Neural cell (in vitro differentiated cells): Measurements from ENCODE around the gene FBXO21. TPM values are rescaled to one million over a fixed set of nuclear protein-coding genes. Genes with fewer than 3 reads are reported as not detected.

ENCODE experiments used
- H2AFZ ChIP-seq: fragments of 200-600, 300-800 bp; sonication (generic), shearing (Covaris generic); 2 replicates; pipeline ENCODE4 v1.6.0; 2014; ENCODE audit warnings: low read depth, mild to moderate bottlenecking, antibody characterized with exemption, low read length, moderate library complexity
- H3F3A ChIP-seq: fragments of 200-600 bp; shearing (Covaris generic); 2 replicates; pipeline ENCODE4 v1.6.1; 2016; ENCODE audit warnings: mild to moderate bottlenecking, moderate library complexity, mixed read lengths, antibody characterized with exemption, low read length; ENCODE audit not compliant: insufficient read depth, poor library complexity, severe bottlenecking
- H3K27ac ChIP-seq: fragments of 200-600, 300-800 bp; sonication (generic), shearing (Covaris generic); 2 replicates; pipeline ENCODE4 v1.5.1; 2014; ENCODE audit warnings: mild to moderate bottlenecking, low read length, moderate library complexity
- H3K27me3 ChIP-seq: fragments of 300-800, 200-600 bp; sonication (generic), shearing (Covaris generic); 2 replicates; pipeline ENCODE4 v1.6.0; 2014; ENCODE audit warnings: mild to moderate bottlenecking, low read depth, low read length, moderate library complexity; ENCODE audit not compliant: insufficient read depth
- H3K36me3 ChIP-seq: fragments of 300-800, 200-600 bp; sonication (generic), shearing (Covaris generic); 2 replicates; pipeline ENCODE4 v1.5.1; 2014; ENCODE audit warnings: mild to moderate bottlenecking, antibody characterized with exemption, low read length, moderate library complexity; ENCODE audit not compliant: insufficient read depth
- H3K4me2 ChIP-seq: fragments of 300-800, 200-600 bp; sonication (generic), shearing (Covaris generic); 2 replicates; pipeline ENCODE4 v1.6.0; 2014; ENCODE audit warnings: mild to moderate bottlenecking, low read length
- H3K4me3 ChIP-seq: fragments of 300-800, 200-600 bp; sonication (generic), shearing (Covaris generic); 2 replicates; pipeline ENCODE4 v1.5.1; 2014; ENCODE audit warnings: mild to moderate bottlenecking, low read length, moderate library complexity
- H3K79me2 ChIP-seq: fragments of 200-600 bp; shearing (Covaris generic); replicated peaks from 2 replicates; pipeline ENCODE4 v1.6.0; 2014; ENCODE audit warnings: mild to moderate bottlenecking, low read length, moderate library complexity; ENCODE audit not compliant: insufficient read depth
- H3K9ac ChIP-seq: fragments of 300-800, 200-600 bp; sonication (generic), shearing (Covaris generic); 2 replicates; pipeline ENCODE4 v1.6.1; 2016; ENCODE audit warnings: mild to moderate bottlenecking, low read length, mixed read lengths
- H3K9me2 ChIP-seq: fragments of 200-600 bp; shearing (Covaris generic); 2 replicates; pipeline ENCODE4 v1.6.1; 2016; ENCODE audit warnings: mild to moderate bottlenecking, low read length, mixed read lengths; ENCODE audit not compliant: insufficient read depth
- H3K9me3 ChIP-seq: fragments of 200-600, 300-800 bp; sonication (generic), shearing (Covaris generic); 2 replicates; pipeline ENCODE4 v1.6.1; 2016; ENCODE audit warnings: mild to moderate bottlenecking, mixed run types, low read length, moderate library complexity, mixed read lengths
- H4K20me1 ChIP-seq: fragments of 200-600 bp; shearing (Covaris generic); 2 replicates; pipeline ENCODE4 v1.6.1; 2016; ENCODE audit warnings: mild to moderate bottlenecking, mixed run types; ENCODE audit not compliant: insufficient read depth
- EP300 ChIP-seq: fragments of 450-650 bp; conservative IDR thresholded peaks from 2 replicates; pipeline ENCODE4 v1.6.1; 2014; ENCODE audit warnings: antibody characterized with exemption, mild to moderate bottlenecking, moderate library complexity; ENCODE audit not compliant: poor library complexity, severe bottlenecking
- EZH2 ChIP-seq: fragments of 200-600, 300-800 bp; shearing (Covaris generic), sonication (generic); IDR thresholded peaks from 2 replicates; pipeline ENCODE4 v1.6.1; 2014; ENCODE audit warnings: antibody characterized with exemption, low read length, borderline replicate concordance, mild to moderate bottlenecking; ENCODE audit not compliant: insufficient read depth, poor library complexity, severe bottlenecking
- MXI1 ChIP-seq: fragments of 450-650 bp; conservative IDR thresholded peaks from 2 replicates; pipeline ENCODE4 v1.6.1; 2014; ENCODE audit warnings: antibody characterized with exemption, mild to moderate bottlenecking; ENCODE audit not compliant: poor library complexity, severe bottlenecking
- POLR2AphosphoS5 ChIP-seq: IDR thresholded peaks from 2 replicates; pipeline ENCODE4 v1.6.1; 2012
- RAD21 ChIP-seq: fragments of 450-650 bp; conservative IDR thresholded peaks from 2 replicates; pipeline ENCODE4 v1.6.1; 2014; ENCODE audit warnings: antibody characterized with exemption, mild to moderate bottlenecking, moderate library complexity
- SMC3 ChIP-seq: fragments of 450-650 bp; conservative IDR thresholded peaks from 2 replicates; pipeline ENCODE4 v1.6.1; 2014; ENCODE audit warnings: antibody characterized with exemption, mild to moderate bottlenecking, moderate library complexity; ENCODE audit not compliant: poor library complexity
- TAF1 ChIP-seq: IDR thresholded peaks from 2 replicates; pipeline ENCODE4 v1.6.1; 2012; ENCODE audit warnings: low read depth
- polyA plus RNA-seq: library from polyadenylated mRNA; depleted of rRNA; stranded (reverse); fragments of >200 nt; gene quantifications from 2 replicates; pipeline ENCODE4 v1.2.3, GENCODE V29; 2014
- TF ChIP-seq, protein P1 (sequence below): fragments of 450-650 bp; IDR thresholded peaks from 2 replicates; pipeline ENCODE4 v1.5.1; 2014; ENCODE audit warnings: antibody characterized with exemption, mild to moderate bottlenecking, moderate library complexity; ENCODE audit not compliant: poor library complexity, severe bottlenecking
- TF ChIP-seq, protein P2 (sequence below): IDR thresholded peaks from 2 replicates; pipeline ENCODE4 v1.6.1; 2012; ENCODE audit warnings: borderline replicate concordance

The FBXO21 gene
- polyA plus RNA-seq, 1 donor from 2014 or later: 127 TPM

DNA sequence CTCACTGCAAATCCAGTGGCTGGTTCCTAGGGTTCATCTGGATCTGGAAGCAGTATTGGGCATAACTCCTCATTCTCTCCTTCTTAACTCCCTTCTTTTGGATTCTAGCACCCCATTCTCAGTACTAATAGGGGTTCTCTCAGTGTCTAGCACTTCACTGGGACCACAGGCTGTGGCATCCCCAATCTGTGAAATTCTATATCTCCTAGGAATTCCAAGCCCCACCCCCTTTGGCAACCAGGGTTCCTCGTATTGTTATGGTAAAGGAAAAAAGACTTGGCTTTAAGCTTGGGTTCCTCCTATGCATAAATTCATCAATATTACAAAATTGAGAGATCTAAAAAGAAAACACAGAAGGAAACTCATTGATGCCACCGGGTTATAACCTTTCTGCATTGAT, 45.0 kb upstream of the FBXO21 start:
- Histone ChIP-seq H3K9me2 (no peaks in the 10 kb centered on the region), H2AFZ (no peak overlapping the region), H3K4me3 (no peak overlapping the region), H3K9ac (no peak overlapping the region), H3K79me2 (no peaks in the 10 kb centered on the region), H3K36me3 (no peaks in the 10 kb centered on the region), H3K4me2 (no peak overlapping the region), H3K27ac (no peak overlapping the region), H3K9me3 (no peaks in the 10 kb centered on the region), H3K27me3 (no peaks in the 10 kb centered on the region), H4K20me1 (no peaks in the 10 kb centered on the region), H3F3A (no peaks in the 10 kb centered on the region)
- TF ChIP-seq, protein P1, sequence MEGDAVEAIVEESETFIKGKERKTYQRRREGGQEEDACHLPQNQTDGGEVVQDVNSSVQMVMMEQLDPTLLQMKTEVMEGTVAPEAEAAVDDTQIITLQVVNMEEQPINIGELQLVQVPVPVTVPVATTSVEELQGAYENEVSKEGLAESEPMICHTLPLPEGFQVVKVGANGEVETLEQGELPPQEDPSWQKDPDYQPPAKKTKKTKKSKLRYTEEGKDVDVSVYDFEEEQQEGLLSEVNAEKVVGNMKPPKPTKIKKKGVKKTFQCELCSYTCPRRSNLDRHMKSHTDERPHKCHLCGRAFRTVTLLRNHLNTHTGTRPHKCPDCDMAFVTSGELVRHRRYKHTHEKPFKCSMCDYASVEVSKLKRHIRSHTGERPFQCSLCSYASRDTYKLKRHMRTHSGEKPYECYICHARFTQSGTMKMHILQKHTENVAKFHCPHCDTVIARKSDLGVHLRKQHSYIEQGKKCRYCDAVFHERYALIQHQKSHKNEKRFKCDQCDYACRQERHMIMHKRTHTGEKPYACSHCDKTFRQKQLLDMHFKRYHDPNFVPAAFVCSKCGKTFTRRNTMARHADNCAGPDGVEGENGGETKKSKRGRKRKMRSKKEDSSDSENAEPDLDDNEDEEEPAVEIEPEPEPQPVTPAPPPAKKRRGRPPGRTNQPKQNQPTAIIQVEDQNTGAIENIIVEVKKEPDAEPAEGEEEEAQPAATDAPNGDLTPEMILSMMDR: no peak
- TF ChIP-seq MXI1 (no peak), SMC3 (no peak), POLR2AphosphoS5 (no peak), EZH2 (no peak), EP300 (no peak), TAF1 (no peak), RAD21 (no peak)
- TF ChIP-seq, protein P2, sequence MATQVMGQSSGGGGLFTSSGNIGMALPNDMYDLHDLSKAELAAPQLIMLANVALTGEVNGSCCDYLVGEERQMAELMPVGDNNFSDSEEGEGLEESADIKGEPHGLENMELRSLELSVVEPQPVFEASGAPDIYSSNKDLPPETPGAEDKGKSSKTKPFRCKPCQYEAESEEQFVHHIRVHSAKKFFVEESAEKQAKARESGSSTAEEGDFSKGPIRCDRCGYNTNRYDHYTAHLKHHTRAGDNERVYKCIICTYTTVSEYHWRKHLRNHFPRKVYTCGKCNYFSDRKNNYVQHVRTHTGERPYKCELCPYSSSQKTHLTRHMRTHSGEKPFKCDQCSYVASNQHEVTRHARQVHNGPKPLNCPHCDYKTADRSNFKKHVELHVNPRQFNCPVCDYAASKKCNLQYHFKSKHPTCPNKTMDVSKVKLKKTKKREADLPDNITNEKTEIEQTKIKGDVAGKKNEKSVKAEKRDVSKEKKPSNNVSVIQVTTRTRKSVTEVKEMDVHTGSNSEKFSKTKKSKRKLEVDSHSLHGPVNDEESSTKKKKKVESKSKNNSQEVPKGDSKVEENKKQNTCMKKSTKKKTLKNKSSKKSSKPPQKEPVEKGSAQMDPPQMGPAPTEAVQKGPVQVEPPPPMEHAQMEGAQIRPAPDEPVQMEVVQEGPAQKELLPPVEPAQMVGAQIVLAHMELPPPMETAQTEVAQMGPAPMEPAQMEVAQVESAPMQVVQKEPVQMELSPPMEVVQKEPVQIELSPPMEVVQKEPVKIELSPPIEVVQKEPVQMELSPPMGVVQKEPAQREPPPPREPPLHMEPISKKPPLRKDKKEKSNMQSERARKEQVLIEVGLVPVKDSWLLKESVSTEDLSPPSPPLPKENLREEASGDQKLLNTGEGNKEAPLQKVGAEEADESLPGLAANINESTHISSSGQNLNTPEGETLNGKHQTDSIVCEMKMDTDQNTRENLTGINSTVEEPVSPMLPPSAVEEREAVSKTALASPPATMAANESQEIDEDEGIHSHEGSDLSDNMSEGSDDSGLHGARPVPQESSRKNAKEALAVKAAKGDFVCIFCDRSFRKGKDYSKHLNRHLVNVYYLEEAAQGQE: no peak

DNA sequence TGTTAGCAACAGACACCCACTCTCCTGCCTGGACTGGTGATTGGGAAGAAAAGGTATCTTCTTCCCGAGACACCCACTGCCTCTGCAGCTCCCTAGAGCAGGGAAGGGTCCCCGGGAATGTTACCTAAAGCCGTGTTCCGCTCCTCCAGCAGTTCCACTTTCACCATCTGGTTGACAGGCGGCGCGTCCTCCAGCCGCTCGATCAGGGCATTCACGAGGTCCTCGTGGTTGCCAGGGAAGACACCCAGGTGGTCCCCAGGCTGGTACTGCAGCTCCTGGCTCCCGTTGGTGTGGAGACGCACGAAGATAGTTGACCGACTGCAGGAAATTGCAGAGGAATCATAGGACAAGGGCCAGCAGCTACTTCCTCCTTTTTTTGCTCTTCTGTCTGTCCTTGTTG, 44.2 kb upstream of the FBXO21 start:
- no peaks in the 10 kb centered on the region for H3K36me3 ChIP-seq
- H4K20me1 ChIP-seq: no peaks in the 10 kb centered on the region
- H3K4me3 ChIP-seq: no peak overlapping the region
- no peak overlapping the region for H3K9ac ChIP-seq
- TF ChIP-seq MXI1: no peak
- H2AFZ ChIP-seq: no peak overlapping the region
- no peak overlapping the region for H3K4me2 ChIP-seq
- no peaks in the 10 kb centered on the region for H3K9me3 ChIP-seq
- H3K27ac ChIP-seq: no peak overlapping the region
- H3K27me3 ChIP-seq: no peaks in the 10 kb centered on the region
- H3F3A ChIP-seq: no peaks in the 10 kb centered on the region
- no peaks in the 10 kb centered on the region for H3K79me2 ChIP-seq
- no peaks in the 10 kb centered on the region for H3K9me2 ChIP-seq

DNA sequence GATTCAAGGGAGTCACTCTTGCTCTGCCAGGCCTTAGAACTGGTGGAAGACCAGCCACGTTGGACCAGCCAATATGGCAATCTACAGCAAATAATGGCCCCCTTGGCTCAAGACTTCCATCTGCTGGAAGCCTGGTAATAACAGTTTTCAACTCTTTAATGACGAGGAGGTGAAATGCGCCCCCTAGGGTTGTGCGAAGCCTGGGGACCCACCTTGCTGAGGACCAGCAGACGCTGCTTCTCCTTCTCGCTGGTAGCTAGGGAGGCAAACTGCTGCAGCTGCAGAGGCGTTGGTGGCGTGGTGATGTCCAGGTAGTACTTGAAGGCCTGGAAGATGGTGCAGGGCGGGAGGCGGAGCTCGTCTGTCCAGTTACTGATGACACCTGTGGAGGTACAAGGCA, 41.5 kb upstream of the FBXO21 start:
- no peak overlapping the region for H3K4me2 ChIP-seq
- TF ChIP-seq EZH2 (no peak), POLR2AphosphoS5 (no peak), SMC3 (no peak)
- TF ChIP-seq, protein P2: no peak
- no peaks in the 10 kb centered on the region for H3K9me3 ChIP-seq
- no peaks in the 10 kb centered on the region for H3K36me3 ChIP-seq
- H3K79me2 ChIP-seq: no peaks in the 10 kb centered on the region
- H3K9ac ChIP-seq: no peak overlapping the region
- H3K27ac ChIP-seq: no peak overlapping the region
- H2AFZ ChIP-seq: no peak overlapping the region
- no peaks in the 10 kb centered on the region for H4K20me1 ChIP-seq
- no peaks in the 10 kb centered on the region for H3K27me3 ChIP-seq
- H3F3A ChIP-seq: no peaks in the 10 kb centered on the region
- H3K9me2 ChIP-seq: no peaks in the 10 kb centered on the region
- no peak overlapping the region for H3K4me3 ChIP-seq
